ENCODE results near the gene MICAL1.

The MICAL1 gene

DNA sequence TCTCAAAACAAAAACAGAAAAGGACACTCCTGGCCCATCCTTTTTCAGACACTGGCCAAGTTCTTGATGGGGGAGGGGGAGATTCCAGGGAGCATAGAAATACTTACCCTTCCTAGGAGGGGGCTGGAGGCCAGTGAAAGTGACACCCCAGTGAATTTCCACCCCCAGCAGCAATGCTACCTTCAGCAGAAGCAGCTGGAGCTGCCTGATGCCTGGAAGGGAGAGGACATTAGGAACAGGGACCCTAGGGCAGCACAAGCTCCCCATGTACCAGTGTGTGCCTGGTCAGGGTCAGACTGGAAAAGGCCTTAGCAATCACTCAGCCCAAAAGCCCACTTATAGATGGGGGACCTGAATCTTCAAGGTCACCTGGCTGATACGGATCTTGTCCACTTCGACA lies 2.4 kb downstream of the MICAL1 start:
- TF ChIP-seq, protein P1, sequence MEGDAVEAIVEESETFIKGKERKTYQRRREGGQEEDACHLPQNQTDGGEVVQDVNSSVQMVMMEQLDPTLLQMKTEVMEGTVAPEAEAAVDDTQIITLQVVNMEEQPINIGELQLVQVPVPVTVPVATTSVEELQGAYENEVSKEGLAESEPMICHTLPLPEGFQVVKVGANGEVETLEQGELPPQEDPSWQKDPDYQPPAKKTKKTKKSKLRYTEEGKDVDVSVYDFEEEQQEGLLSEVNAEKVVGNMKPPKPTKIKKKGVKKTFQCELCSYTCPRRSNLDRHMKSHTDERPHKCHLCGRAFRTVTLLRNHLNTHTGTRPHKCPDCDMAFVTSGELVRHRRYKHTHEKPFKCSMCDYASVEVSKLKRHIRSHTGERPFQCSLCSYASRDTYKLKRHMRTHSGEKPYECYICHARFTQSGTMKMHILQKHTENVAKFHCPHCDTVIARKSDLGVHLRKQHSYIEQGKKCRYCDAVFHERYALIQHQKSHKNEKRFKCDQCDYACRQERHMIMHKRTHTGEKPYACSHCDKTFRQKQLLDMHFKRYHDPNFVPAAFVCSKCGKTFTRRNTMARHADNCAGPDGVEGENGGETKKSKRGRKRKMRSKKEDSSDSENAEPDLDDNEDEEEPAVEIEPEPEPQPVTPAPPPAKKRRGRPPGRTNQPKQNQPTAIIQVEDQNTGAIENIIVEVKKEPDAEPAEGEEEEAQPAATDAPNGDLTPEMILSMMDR (IDR thresholded peaks at IDR 0.05; ENCODE audit: insufficient read depth, missing control alignments): no peak
- FAIRE-seq (no peak), DNase-seq (ENCODE audit: insufficient read length, low spot score) (no peak)

DNA sequence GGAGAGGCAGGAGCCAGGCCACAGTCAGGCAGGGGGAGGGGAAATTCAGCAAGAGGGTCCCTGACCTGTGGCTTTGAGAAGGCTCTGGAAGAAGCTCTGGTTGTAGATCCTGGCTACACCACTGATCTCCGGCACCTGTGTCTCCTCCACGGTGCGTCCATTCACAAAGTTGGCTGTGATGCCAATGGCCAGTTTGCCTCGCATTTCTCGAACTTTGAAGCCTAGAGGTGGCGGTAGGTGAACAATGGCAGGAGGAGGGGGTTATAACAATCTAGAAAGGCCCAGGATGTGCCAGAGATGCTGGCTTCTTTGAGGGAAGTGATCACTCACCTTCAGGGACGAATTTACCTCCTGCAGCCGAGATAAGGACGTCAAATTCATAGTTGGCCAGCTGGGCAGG lies 3.4 kb downstream of the MICAL1 start:
- FAIRE-seq (no peak), DNase-seq (ENCODE audit: insufficient read length, low spot score) (no peak)
- TF ChIP-seq, protein P1 (IDR thresholded peaks at IDR 0.05; ENCODE audit: insufficient read depth, missing control alignments): no peak

DNA sequence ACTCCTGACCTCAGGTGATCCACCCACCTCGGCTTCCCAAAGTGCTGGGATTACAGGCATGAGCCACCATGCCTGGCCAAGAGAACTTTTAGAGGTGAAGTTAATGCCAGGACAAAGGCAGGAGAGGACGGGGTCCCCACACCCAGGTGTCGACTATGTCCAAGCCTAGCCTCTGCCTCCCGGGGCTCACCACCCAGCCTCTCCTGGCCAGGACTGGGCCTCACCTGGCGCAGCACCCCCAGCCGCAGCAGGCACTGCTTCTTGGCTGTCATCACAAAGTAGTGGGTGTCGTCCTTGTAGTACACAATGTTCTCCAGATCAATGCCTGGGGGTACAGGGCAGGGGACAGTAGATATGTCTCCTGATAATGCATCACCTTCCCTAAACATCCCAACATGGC lies 4.2 kb downstream of the MICAL1 start:
- FAIRE-seq (no peak), DNase-seq (ENCODE audit: insufficient read length, low spot score) (no peak)
- TF ChIP-seq, protein P1 (IDR thresholded peaks at IDR 0.05; ENCODE audit: insufficient read depth, missing control alignments): no peak

DNA sequence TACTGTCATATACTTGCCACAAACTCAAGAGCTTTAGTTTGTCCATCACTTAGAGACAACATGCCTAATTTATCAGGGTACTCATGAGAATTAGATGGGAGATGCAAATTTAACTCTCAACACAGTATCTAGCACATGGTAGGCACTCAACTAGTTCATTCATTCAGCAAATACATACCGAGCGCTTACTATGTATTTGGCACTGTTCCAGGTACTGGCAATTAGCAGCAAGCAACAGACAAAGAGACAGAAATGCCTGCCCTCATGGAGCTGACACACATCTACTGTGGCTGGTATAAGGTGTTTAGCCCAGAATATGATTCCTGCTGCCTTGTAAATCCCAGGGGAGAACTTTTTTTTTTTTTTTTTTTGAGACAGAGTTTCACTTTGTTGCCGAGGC lies 4.8 kb downstream of the MICAL1 start:
- no peak for FAIRE-seq
- TF ChIP-seq, protein P1 (IDR thresholded peaks at IDR 0.05; ENCODE audit: insufficient read depth, missing control alignments): no peak
- no peak for DNase-seq (ENCODE audit: insufficient read length, low spot score)

DNA sequence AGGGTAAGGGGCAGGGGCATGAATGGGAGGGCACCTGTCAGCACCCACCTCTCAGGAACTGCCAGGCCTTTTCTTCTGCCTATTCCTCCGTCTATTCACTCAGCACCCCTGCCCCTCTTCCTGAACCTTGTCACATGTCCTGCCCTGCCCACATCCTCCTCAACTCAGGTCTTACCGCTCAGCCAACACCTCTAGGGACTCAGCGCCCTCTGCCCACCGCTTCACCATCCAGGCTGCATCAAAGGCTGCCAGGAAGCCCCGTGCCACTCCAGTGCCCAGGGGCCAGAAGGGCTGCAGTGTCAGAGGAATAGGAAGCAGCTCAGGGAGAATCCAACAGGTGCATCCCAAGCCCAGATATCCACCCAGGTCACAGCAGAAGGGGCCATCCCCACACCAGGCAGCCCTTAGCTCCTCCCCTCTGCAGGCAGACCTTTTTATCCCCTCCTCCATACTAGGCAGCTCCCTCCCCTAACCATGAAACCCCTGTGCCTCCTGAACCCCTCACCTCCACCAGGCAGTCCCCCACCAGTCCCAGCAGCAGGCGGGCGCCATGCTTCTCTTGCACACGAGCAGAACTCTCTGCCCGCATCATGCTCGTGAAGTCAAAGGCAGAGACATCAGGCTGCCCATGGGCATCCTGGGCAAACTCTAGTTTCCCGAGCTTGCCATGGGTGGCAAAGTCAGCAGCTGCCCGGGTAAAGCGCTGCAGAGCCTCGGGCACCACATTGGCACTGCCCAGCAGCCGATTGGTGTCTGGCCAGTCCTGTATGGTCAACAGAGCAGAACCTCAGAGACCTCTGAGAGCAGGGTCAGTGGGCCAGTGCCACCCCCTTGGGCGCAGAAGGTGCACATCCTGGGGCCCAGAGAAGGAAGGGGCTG lies 5.5 kb downstream of the MICAL1 start:
- DNase-seq (ENCODE audit: insufficient read length, low spot score): no peak
- no peak for FAIRE-seq
- TF ChIP-seq, protein P1 (IDR thresholded peaks at IDR 0.05; ENCODE audit: insufficient read depth, missing control alignments): no peak

DNA sequence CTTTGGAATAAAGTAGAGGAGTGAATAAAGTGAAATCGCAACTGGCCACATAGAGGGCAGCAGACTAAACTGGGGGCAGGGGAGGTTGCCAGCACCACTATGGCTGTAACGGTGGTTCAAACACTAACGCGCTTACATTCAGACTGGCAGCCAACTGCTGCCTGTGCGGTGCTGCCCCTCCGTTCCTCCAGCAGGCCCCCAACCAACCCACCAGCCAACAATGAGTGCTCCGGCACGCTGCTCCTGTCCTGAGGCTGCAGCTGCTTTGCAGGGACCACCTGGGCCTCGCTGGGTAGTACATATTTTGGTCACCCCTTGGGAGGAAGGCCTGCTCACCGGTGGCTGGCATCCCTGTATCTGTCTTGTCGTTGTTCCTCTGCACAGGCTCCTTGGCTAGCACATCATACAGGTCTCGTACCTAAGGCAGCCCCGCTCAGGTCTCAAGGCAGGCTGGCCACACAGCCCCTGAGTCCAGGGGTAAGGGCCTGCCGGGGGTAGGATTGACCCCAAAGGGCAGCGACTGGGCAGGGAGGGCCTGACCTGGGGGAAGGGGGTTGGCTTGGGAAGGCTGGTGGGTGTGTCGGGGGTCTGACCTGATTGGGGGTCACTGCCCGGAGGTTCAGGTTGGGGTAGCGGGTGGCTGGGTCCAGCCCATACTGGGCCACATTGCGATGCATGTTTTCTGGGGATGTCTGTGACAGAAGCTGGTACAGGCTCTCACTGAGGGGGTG lies 6.3 kb downstream of the MICAL1 start:
- no peak for DNase-seq (ENCODE audit: insufficient read length, low spot score)
- TF ChIP-seq, protein P1 (IDR thresholded peaks at IDR 0.05; ENCODE audit: insufficient read depth, missing control alignments): no peak
- FAIRE-seq: no peak

DNA sequence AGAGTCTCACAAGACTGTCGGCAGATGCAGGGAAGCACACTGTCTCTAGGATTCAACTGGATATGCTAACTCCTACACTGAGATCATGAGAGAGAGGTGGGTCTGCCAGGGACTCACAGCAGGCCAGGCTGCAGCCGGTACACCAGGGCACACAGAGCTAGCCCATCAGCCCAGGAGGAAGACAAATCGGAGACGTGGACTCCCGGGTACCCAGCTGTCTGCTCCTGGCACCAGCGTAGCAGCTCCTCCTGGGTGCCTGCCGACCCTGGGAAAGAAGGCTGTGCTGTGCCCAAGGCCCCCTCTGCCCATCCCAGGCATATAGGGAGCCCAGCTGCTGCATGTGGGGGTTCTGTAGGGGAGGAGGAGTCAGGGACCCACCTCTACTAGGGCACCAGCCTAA lies 7.0 kb downstream of the MICAL1 start:
- TF ChIP-seq, protein P1 (IDR thresholded peaks at IDR 0.05; ENCODE audit: insufficient read depth, missing control alignments): no peak
- no peak for DNase-seq (ENCODE audit: insufficient read length, low spot score)
- FAIRE-seq: no peak
